Gastroesophageal sphincter (tissue), 4 donors: ENCODE data around the gene CARS1. TPM values are rescaled to one million over a fixed set of nuclear protein-coding genes. Genes with fewer than 3 reads are reported as not detected.
A peak's percentile ranks its signal among the peaks of the same experiment; 100 is the strongest.

Experiments used
- ATAC-seq: fragments of 150-250 bp; one replicate; pipeline ENCODE4 v1.9.1; 2016; ENCODE audit warnings: mild to moderate bottlenecking, moderate library complexity
- H3K27ac ChIP-seq, 4 donors: fragments of 200-600 bp; sonication (generic) in 3 of 4; 1 replicate in 3 of 4; 2 replicates in 1 of 4; pipeline ENCODE4 v1.5.1; 2016 to 2019
- H3K27me3 ChIP-seq: fragments of 200-600 bp; sonication (generic); one replicate; pipeline ENCODE4 v1.5.1; 2019
- H3K36me3 ChIP-seq, 2 donors: fragments of 200-600 bp; sonication (generic); one replicate each; pipeline ENCODE4 v1.5.1; 2019; ENCODE audit warnings: control low read depth in 1 of 2
- H3K4me1 ChIP-seq, 3 donors: fragments of 200-600 bp; sonication (generic); 1 replicate in 2 of 3; 2 replicates in 1 of 3; pipeline ENCODE4 v1.5.1; 2016 to 2019; ENCODE audit warnings: control low read depth in 2 of 3
- H3K4me3 ChIP-seq, 2 donors: fragments of 200-600 bp; sonication (generic); one replicate each; pipeline ENCODE4 v1.5.1; 2019; ENCODE audit warnings: mild to moderate bottlenecking in 1 of 2, moderate library complexity in 1 of 2
- H3K9me3 ChIP-seq, 3 donors: fragments of 200-600 bp; sonication (generic); one replicate each; pipeline ENCODE4 v1.5.1; 2017 to 2019; ENCODE audit warnings: control low read depth in 2 of 3
- EP300 ChIP-seq: sonication (generic); formaldehyde crosslinking; IDR thresholded peaks from one replicate; pipeline ENCODE4 v1.6.1; 2017; ENCODE audit warnings: antibody characterized with exemption, mild to moderate bottlenecking
- POLR2A ChIP-seq, 2 donors: fragments of 450-650 bp; IDR thresholded peaks; one replicate each; pipeline ENCODE4 v1.6.1; 2017; ENCODE audit warnings: antibody characterized with exemption in 2 of 2, mild to moderate bottlenecking in 2 of 2, moderate library complexity in 1 of 2
- POLR2AphosphoS5 ChIP-seq: sonication (generic); formaldehyde crosslinking; IDR thresholded peaks from one replicate; pipeline ENCODE4 v1.6.1; 2017; ENCODE audit warnings: antibody characterized with exemption
- WGBS, 2 donors: methylation state at CpG; one replicate each; pipeline ENCODE4 v1.1.5; 2018; ENCODE audit warnings: low coverage in 1 of 2; 5-methylcytosine and 5-hydroxymethylcytosine counted together
- total RNA-seq, 4 donors: library from RNA; depleted of rRNA; stranded (reverse); fragments of >200 nt; gene quantifications; one replicate each; pipeline ENCODE4 v1.1.0, GENCODE V29; 2016
- TF ChIP-seq, protein P1 (sequence below), 4 experiments: fragments of 200-600 bp in 2 of 4; fragments of 450-650 bp in 2 of 4; sonication (generic) in 1 of 4; IDR thresholded peaks; one replicate each; pipeline ENCODE4 v1.5.1; 2017 to 2019; ENCODE audit warnings: antibody characterized with exemption in 4 of 4, mild to moderate bottlenecking in 2 of 4, moderate library complexity in 2 of 4

Gene CARS1
- total RNA-seq, 4 donors from 2014 or later, result 29.1 to 41.5 (median 31.2) TPM

GRCh38 chr11:3002871-3003270, 54.4 kb downstream of the CARS1 start:
- no peak overlapping the region for H3K4me3 ChIP-seq
- H3K27ac ChIP-seq, result peak overlapping the region in 1 of 4 donors; percentile 81
- ATAC-seq, result no peak
- no peaks in the 10 kb centered on the region for H3K9me3 ChIP-seq
- peaks cover 0 to 84% of the 10 kb centered on the region in 2 donors for H3K36me3 ChIP-seq
- no peaks in the 10 kb centered on the region for H3K27me3 ChIP-seq
- WGBS, 2 donors, result 80 to 94% methylated on average over 3 of the region's 8 CpGs
- TF ChIP-seq, protein P1, sequence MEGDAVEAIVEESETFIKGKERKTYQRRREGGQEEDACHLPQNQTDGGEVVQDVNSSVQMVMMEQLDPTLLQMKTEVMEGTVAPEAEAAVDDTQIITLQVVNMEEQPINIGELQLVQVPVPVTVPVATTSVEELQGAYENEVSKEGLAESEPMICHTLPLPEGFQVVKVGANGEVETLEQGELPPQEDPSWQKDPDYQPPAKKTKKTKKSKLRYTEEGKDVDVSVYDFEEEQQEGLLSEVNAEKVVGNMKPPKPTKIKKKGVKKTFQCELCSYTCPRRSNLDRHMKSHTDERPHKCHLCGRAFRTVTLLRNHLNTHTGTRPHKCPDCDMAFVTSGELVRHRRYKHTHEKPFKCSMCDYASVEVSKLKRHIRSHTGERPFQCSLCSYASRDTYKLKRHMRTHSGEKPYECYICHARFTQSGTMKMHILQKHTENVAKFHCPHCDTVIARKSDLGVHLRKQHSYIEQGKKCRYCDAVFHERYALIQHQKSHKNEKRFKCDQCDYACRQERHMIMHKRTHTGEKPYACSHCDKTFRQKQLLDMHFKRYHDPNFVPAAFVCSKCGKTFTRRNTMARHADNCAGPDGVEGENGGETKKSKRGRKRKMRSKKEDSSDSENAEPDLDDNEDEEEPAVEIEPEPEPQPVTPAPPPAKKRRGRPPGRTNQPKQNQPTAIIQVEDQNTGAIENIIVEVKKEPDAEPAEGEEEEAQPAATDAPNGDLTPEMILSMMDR (IDR thresholded peaks at IDR 0.05), result no peak
- TF ChIP-seq EP300 (no peak), POLR2A (IDR thresholded peaks at IDR 0.05) (no peak), POLR2AphosphoS5 (no peak)
- H3K4me1 ChIP-seq, result peaks cover 0 to 40% (median 8%) of the 10 kb centered on the region in 3 donors

DNA sequence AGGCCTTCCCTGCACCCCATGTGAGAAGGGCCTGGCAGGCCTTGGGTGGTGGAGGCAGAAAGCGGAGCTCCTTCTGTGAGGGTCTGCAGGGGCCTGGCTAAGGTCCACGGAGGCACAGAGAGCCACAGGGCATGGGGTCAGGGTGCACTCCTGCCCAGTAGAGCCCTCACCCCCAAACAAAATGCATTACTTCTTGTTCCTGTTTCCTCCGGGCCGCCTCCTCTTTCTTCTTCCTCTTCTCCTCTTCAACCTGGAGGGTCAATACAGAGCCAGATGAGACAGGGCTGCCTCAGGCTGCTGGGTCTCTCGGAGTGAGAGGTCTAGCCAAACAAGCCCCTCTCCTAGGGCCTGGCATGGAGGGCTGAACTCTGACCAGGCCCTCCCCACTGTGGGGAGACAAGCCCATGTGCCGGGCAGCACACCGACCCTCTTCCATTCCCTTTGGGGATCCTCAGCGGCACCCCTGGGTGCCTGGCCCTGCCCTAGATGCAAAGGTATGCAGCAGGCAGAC, 54.8 kb downstream of the CARS1 start:
- Histone ChIP-seq H3K27ac (peak overlapping the region in 2 of 4 donors; percentile 81), H3K4me3 (no peak overlapping the region), H3K9me3 (no peaks in the 10 kb centered on the region), H3K4me1 (peaks cover 0 to 40% (median 8%) of the 10 kb centered on the region in 3 donors), H3K36me3 (peaks cover 0 to 80% of the 10 kb centered on the region in 2 donors), H3K27me3 (no peaks in the 10 kb centered on the region)
- 72% methylated on average over 5 of the region's 8 CpGs; no CpG with 5 or more reads in 1 of the 2 donors for WGBS, 2 donors
- TF ChIP-seq POLR2AphosphoS5, result no peak
- TF ChIP-seq POLR2A (IDR thresholded peaks at IDR 0.05), result no peak
- TF ChIP-seq, protein P1 (IDR thresholded peaks at IDR 0.05), result no peak
- no peak for ATAC-seq

DNA sequence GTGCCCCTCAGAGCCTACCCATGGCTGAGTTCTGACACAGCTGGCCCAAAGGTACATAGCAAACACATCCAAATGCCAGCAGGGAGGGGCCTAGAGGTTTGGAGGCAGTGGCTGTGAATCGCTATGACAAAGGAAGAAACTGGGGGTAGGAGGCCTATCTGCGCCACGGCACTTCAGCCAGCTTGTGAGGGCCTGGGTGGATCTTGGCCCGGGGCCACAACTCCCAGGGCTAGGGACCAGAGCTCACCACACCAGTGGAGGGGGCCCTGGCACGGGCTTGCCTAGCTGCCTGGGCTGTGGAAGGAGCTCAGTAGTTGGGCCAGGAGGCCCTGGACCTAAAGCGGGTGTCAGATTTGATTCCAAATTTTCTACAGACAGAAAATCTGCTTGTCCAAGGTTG, 55.7 kb downstream of the CARS1 start:
- no peaks in the 10 kb centered on the region for H3K9me3 ChIP-seq
- H3K4me1 ChIP-seq, result peaks cover 0 to 40% (median 8%) of the 10 kb centered on the region in 3 donors
- WGBS, 2 donors, result 69% methylated on average over 2 of the region's 6 CpGs; no CpG with 5 or more reads in 1 of the 2 donors
- ATAC-seq, result no peak
- H3K27me3 ChIP-seq, result no peaks in the 10 kb centered on the region
- peaks cover 0 to 71% of the 10 kb centered on the region in 2 donors for H3K36me3 ChIP-seq
- no peak for TF ChIP-seq POLR2A (IDR thresholded peaks at IDR 0.05)
- TF ChIP-seq POLR2AphosphoS5, result no peak
- TF ChIP-seq EP300, result no peak
- TF ChIP-seq, protein P1 (IDR thresholded peaks at IDR 0.05), result no peak
- no peak overlapping the region for H3K4me3 ChIP-seq
- peak overlapping the region in 3 of 4 donors; percentile 70 to 81 (median 81) for H3K27ac ChIP-seq

- no peak overlapping the region for H3K4me3 ChIP-seq
- peak overlapping the region; percentile 15 to 81 (median 76) for H3K27ac ChIP-seq
- TF ChIP-seq POLR2A (IDR thresholded peaks at IDR 0.05), result no peak
- TF ChIP-seq POLR2AphosphoS5, result no peak
- no peak for TF ChIP-seq EP300
- TF ChIP-seq, protein P1 (IDR thresholded peaks at IDR 0.05), result no peak
- H3K27me3 ChIP-seq, result no peaks in the 10 kb centered on the region
- ATAC-seq, result peak; percentile 68
- H3K9me3 ChIP-seq, result no peaks in the 10 kb centered on the region
- 22 to 38% methylated on average over 1 to 10 of the region's 17 CpGs for WGBS, 2 donors
- H3K4me1 ChIP-seq, result peaks cover 0 to 33% (median 8%) of the 10 kb centered on the region in 3 donors
- H3K36me3 ChIP-seq, result peaks cover 0 to 59% of the 10 kb centered on the region in 2 donors
Measured at GRCh38 chr11:3000032-3000961, 56.9 kb downstream of the CARS1 start.
